Stimulated activated CD4-positive, alpha-beta T cell treated with anti-CD3 and anti-CD28 coated beads, Interleukin-12 subunit alpha, Interleukin-12 subunit beta, amount 100 ng/mL, for 48 hours (primary cell): Measurements from ENCODE around the gene ASPSCR1.

Experiments used
- DNase-seq, 3 donors: peaks; one replicate each; pipeline ENCODE4 v3.0.0-alpha.2; 2020; ENCODE audit warnings: low read depth in 2 of 3, low spot score in 1 of 3

Gene ASPSCR1

GRCh38 chr17:82053130-82053529 lies 75.7 kb downstream of the ASPSCR1 start:
- DNase-seq = no peak

- DNase-seq = no peak
Measured at GRCh38 chr17:82053556-82054263, 76.3 kb downstream of the ASPSCR1 start.

- no peak for DNase-seq
Measured at GRCh38 chr17:82054351-82055022, 77.1 kb downstream of the ASPSCR1 start.

GRCh38 chr17:82055023-82055964 lies 77.9 kb downstream of the ASPSCR1 start:
- no peak for DNase-seq

- DNase-seq = no peak
Measured at GRCh38 chr17:82055965-82056728, 78.7 kb downstream of the ASPSCR1 start.

- no peak for DNase-seq
Measured at GRCh38 chr17:82056729-82057621, 79.5 kb downstream of the ASPSCR1 start.

GRCh38 chr17:82058230-82058854 lies 80.9 kb downstream of the ASPSCR1 start:
- DNase-seq = no peak

- DNase-seq = no peak
Measured at GRCh38 chr17:82058855-82059249, 81.4 kb downstream of the ASPSCR1 start.

GRCh38 chr17:82059272-82060000 lies 82.0 kb downstream of the ASPSCR1 start:
- no peak for DNase-seq

GRCh38 chr17:82060001-82060380 lies 82.6 kb downstream of the ASPSCR1 start:
- DNase-seq = no peak

- no peak for DNase-seq
Measured at GRCh38 chr17:82060614-82061013, 83.2 kb downstream of the ASPSCR1 start.

GRCh38 chr17:82061047-82061925 lies 83.9 kb downstream of the ASPSCR1 start:
- no peak for DNase-seq

- DNase-seq = no peak
Measured at GRCh38 chr17:82062076-82062983, 84.9 kb downstream of the ASPSCR1 start.

- DNase-seq = no peak
Measured at GRCh38 chr17:82062984-82063368, 85.5 kb downstream of the ASPSCR1 start.

- DNase-seq = no peak
Measured at GRCh38 chr17:82063424-82064415, 86.3 kb downstream of the ASPSCR1 start.
